HUDEP-2 (cell line): ENCODE measurements around the gene RPL36A.

Experiments used
- DNase-seq, 76 experiments: peaks; one replicate each; lab custom pipeline; 2025; ENCODE audit not compliant: unreplicated experiment in 76 of 76; lab: John Stamatoyannopoulos, UW

Gene RPL36A

GRCh38 chrX:101427954-101428353 is 37.1 kb downstream of the RPL36A start:
- DNase-seq, result no peak

GRCh38 chrX:101429934-101430333 is 39.1 kb downstream of the RPL36A start:
- no peak for DNase-seq

- DNase-seq, result peak in 2 of 76 experiments; percentile 0
Measured at GRCh38 chrX:101430457-101431078, 39.8 kb downstream of the RPL36A start.

- DNase-seq, result no peak
Measured at GRCh38 chrX:101442085-101442484, 51.3 kb downstream of the RPL36A start.
